ENCODE results near the gene ITPR2.
"Not testable (repeated sequence)": the region's sequence is repeated elsewhere in the genome, so short reads cannot be mapped to it uniquely, and the experiment has no call there.

The ITPR2 gene

DNA sequence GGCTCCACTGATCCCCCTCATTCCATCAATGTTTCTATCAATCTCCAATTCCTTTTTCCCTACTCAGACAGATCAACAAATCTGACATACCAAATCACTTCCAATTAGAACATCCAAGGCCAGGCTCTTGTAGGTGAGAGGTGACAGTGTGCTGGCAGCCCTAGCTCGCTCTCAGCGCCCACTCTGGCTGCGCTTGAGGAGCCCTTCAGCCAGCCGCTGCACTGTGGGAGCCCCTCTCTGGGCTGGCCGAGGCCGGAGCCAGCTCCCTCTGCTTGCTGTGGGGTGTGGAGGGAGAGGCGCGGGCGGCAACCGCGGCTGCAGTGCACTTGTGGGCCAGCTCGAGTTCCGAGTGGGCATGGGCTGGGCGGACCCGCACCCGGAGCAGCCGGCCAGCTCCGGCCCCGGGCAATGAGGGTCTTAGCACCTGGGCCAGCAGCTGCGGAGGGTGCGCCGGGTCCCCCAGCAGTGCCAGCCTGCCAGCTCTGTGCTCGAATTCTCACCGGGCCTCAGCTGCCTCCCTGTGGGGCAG is 6.0 kb upstream of the ITPR2 start:
- Histone ChIP-seq H3K4me1 (ENCODE audit: control insufficient read depth, insufficient read depth, low read depth, low read length) (no peaks in the 10 kb centered on the region), H3K4me3 (ENCODE audit: insufficient read depth in 1 of 2, low read depth in 1 of 2, low read length in 2 of 2) (no peak overlapping the region), H3K79me1 (replicated peaks; ENCODE audit: low read length, poor library complexity, severe bottlenecking) (no peaks in the 10 kb centered on the region), H3K36me3 (ENCODE audit: control insufficient read depth in 1 of 2, insufficient read depth in 2 of 2, low read depth in 1 of 2, low read length in 2 of 2) (no peaks in the 10 kb centered on the region), H3K18ac (ENCODE audit: low read depth in 1 of 2, low read length in 2 of 2) (no peak overlapping the region), H2BK5ac (ENCODE audit: low read depth, low read length, poor library complexity, severe bottlenecking) (no peak overlapping the region), H2AFZ (ENCODE audit: low read depth, low read length) (no peak overlapping the region), H3K23ac (ENCODE audit: low read length in 2 of 2) (no peak overlapping the region), H3K9ac (ENCODE audit: low read length) (no peak overlapping the region), H3K4ac (ENCODE audit: low read depth in 1 of 2, low read length in 2 of 2) (no peak overlapping the region), H2BK15ac (ENCODE audit: low read depth, poor library complexity, severe bottlenecking) (no peak overlapping the region), H3K27ac (ENCODE audit: low read length, poor library complexity, severe bottlenecking) (no peak overlapping the region), H3K14ac (ENCODE audit: low read length in 2 of 2) (no peak overlapping the region), H3K4me2 (ENCODE audit: low read length, poor library complexity, severe bottlenecking) (no peak overlapping the region), H2BK12ac (ENCODE audit: low read length in 2 of 2) (peak overlapping the region in 1 of 2 experiments; percentile 22), H4K8ac (ENCODE audit: low read length) (no peak overlapping the region), H4K91ac (ENCODE audit: low read length) (no peak overlapping the region), H2BK120ac (ENCODE audit: low read depth, low read length) (no peak overlapping the region), H2AK5ac (ENCODE audit: low read length, severe bottlenecking) (no peak overlapping the region), H3K27me3 (ENCODE audit: control insufficient read depth in 1 of 2, insufficient read depth in 1 of 2, low read length in 2 of 2) (no peaks in the 10 kb centered on the region), H3K9me3 (ENCODE audit: control insufficient read depth, low read length) (no peaks in the 10 kb centered on the region)
- no peak for DNase-seq
- WGBS: 97% methylated on average over 18 of the region's 24 CpGs

DNA sequence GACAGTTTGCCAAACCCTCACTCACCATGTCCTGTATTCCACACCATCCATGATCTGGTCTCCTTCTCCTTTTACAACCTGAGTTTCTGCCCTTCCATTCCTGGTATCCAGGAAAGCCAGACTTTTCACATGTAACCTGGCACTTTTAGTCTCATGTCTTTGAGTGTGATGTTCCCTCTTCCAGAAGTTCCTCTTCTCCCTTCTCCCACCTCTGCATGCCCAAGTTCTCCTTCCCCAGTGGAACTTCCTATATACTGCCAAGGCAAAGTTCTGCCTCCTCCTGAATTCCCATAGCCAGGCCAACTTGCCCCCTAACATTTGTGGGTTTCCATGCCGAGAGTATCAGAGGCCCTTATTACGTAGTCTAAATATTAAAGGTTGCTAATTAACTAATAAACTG is 3.2 kb upstream of the ITPR2 start:
- H3K36me3 ChIP-seq (ENCODE audit: control insufficient read depth in 1 of 2, insufficient read depth in 2 of 2, low read depth in 1 of 2, low read length in 2 of 2): no peaks in the 10 kb centered on the region
- no peak overlapping the region for H2BK15ac ChIP-seq (ENCODE audit: low read depth, poor library complexity, severe bottlenecking)
- H4K91ac ChIP-seq (ENCODE audit: low read length): no peak overlapping the region
- no peak overlapping the region for H3K4me2 ChIP-seq (ENCODE audit: low read length, poor library complexity, severe bottlenecking)
- H3K27me3 ChIP-seq (ENCODE audit: control insufficient read depth in 1 of 2, insufficient read depth in 1 of 2, low read length in 2 of 2): no peaks in the 10 kb centered on the region
- H2BK12ac ChIP-seq (ENCODE audit: low read length in 2 of 2): peak overlapping the region in 1 of 2 experiments; percentile 15
- H3K27ac ChIP-seq (ENCODE audit: low read length, poor library complexity, severe bottlenecking): no peak overlapping the region
- 100% methylated on average over 1 of the region's 2 CpGs for WGBS
- peaks cover 2% of the 10 kb centered on the region for H3K4me1 ChIP-seq (ENCODE audit: control insufficient read depth, insufficient read depth, low read depth, low read length)
- no peak overlapping the region for H2BK5ac ChIP-seq (ENCODE audit: low read depth, low read length, poor library complexity, severe bottlenecking)
- no peak overlapping the region for H3K18ac ChIP-seq (ENCODE audit: low read depth in 1 of 2, low read length in 2 of 2)
- no peak overlapping the region for H3K14ac ChIP-seq (ENCODE audit: low read length in 2 of 2)
- H2AK5ac ChIP-seq (ENCODE audit: low read length, severe bottlenecking): no peak overlapping the region
- DNase-seq: no peak
- H3K23ac ChIP-seq (ENCODE audit: low read length in 2 of 2): no peak overlapping the region
- no peak overlapping the region for H3K4me3 ChIP-seq (ENCODE audit: insufficient read depth in 1 of 2, low read depth in 1 of 2, low read length in 2 of 2)
- peaks cover 5% of the 10 kb centered on the region for H3K79me1 ChIP-seq (replicated peaks; ENCODE audit: low read length, poor library complexity, severe bottlenecking)
- H3K9ac ChIP-seq (ENCODE audit: low read length): no peak overlapping the region
- no peaks in the 10 kb centered on the region for H3K9me3 ChIP-seq (ENCODE audit: control insufficient read depth, low read length)
- H3K4ac ChIP-seq (ENCODE audit: low read depth in 1 of 2, low read length in 2 of 2): no peak overlapping the region
- H2BK120ac ChIP-seq (ENCODE audit: low read depth, low read length): no peak overlapping the region
- no peak overlapping the region for H4K8ac ChIP-seq (ENCODE audit: low read length)
- no peak overlapping the region for H2AFZ ChIP-seq (ENCODE audit: low read depth, low read length)

DNA sequence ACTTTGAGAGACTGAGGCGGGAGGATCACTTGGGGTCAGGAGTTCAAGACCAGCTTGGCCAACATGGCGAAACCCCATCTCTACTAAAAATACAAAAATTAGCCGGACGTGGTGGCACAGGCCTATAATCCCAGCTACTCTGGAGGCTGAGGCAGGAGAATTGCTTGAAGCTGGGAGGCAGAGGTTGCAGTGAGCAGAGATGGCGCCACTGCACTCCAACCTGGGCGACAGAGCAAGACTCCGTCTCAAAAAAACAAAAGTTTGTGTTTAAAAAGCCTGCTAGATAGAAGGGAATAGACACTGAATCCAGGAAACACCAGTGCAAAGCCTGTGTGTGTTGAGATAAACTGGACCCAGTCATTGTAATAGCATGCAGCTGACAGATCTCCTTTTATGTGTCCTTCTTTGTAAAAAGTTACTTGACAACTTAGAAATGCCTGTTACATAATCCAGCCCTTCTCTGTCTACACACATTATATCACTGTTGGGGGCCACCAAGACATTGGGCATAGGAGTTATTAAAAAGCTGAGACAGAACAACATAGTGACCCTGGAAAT is 1.6 kb upstream of the ITPR2 start:
- not testable (repeated sequence) for H2BK15ac ChIP-seq (ENCODE audit: low read depth, poor library complexity, severe bottlenecking); H3K23ac ChIP-seq (ENCODE audit: low read length in 2 of 2); H3K4me2 ChIP-seq (ENCODE audit: low read length, poor library complexity, severe bottlenecking); H3K36me3 ChIP-seq (ENCODE audit: control insufficient read depth in 1 of 2, insufficient read depth in 2 of 2, low read depth in 1 of 2, low read length in 2 of 2); H3K4ac ChIP-seq (ENCODE audit: low read depth in 1 of 2, low read length in 2 of 2); H2BK120ac ChIP-seq (ENCODE audit: low read depth, low read length); H3K9ac ChIP-seq (ENCODE audit: low read length); H4K8ac ChIP-seq (ENCODE audit: low read length); H2AK5ac ChIP-seq (ENCODE audit: low read length, severe bottlenecking); H2AFZ ChIP-seq (ENCODE audit: low read depth, low read length); H2BK12ac ChIP-seq (ENCODE audit: low read length in 2 of 2); H3K9me3 ChIP-seq (ENCODE audit: control insufficient read depth, low read length); H3K14ac ChIP-seq (ENCODE audit: low read length in 2 of 2); H3K4me3 ChIP-seq (ENCODE audit: insufficient read depth in 1 of 2, low read depth in 1 of 2, low read length in 2 of 2); H3K27me3 ChIP-seq (ENCODE audit: control insufficient read depth in 1 of 2, insufficient read depth in 1 of 2, low read length in 2 of 2); H2BK5ac ChIP-seq (ENCODE audit: low read depth, low read length, poor library complexity, severe bottlenecking); H3K18ac ChIP-seq (ENCODE audit: low read depth in 1 of 2, low read length in 2 of 2); H3K79me1 ChIP-seq (replicated peaks; ENCODE audit: low read length, poor library complexity, severe bottlenecking); H3K4me1 ChIP-seq (ENCODE audit: control insufficient read depth, insufficient read depth, low read depth, low read length); DNase-seq; H3K27ac ChIP-seq (ENCODE audit: low read length, poor library complexity, severe bottlenecking); H4K91ac ChIP-seq (ENCODE audit: low read length)
- 94% methylated on average over 6 of the region's 7 CpGs for WGBS

DNA sequence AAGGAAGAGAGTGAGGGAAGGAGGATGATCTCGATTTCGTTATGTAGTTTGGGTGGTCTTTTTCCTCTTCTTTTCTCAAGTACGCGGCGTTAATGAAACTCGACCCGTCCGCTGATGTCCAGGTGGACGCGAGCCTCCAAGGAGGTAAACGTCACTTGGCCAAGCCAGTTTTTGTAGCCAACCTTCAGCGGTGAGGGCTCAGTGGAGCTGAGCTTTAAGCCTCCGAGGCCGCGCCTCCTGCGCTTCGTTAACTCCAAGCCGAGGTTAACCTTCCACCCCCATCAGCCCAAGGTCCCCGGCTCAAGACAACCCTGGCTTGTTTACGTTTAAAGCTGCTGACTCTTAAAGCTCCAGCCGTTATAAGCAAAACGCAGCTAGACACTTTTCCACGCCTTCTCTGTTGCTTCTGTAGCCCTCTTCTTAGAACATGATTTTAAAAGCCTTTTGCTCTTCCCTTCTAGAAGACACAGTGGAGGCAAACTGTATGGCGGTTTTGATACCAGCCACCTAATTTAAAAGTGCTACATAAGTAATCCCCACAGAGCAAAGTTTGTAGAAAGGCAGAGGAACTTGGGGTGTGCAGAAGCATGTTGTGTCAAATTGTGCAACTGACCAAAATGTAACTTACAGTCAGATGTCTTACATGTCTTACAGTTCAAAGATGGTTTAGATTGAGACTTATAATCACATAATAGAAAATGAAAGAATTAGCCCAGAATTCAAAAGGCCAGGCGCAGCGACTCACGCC is 923 bp upstream of the ITPR2 start:
- no peak overlapping the region for H2BK5ac ChIP-seq (ENCODE audit: low read depth, low read length, poor library complexity, severe bottlenecking)
- H3K14ac ChIP-seq (ENCODE audit: low read length in 2 of 2): peak overlapping the region in 1 of 2 experiments; percentile 36
- peak overlapping the region; percentile 64 for H2AFZ ChIP-seq (ENCODE audit: low read depth, low read length)
- peaks cover 13% of the 10 kb centered on the region for H3K79me1 ChIP-seq (replicated peaks; ENCODE audit: low read length, poor library complexity, severe bottlenecking)
- H2AK5ac ChIP-seq (ENCODE audit: low read length, severe bottlenecking): no peak overlapping the region
- peak overlapping the region; percentile 78 for H3K9ac ChIP-seq (ENCODE audit: low read length)
- H3K4me3 ChIP-seq (ENCODE audit: insufficient read depth in 1 of 2, low read depth in 1 of 2, low read length in 2 of 2): peak overlapping the region; percentile 27 to 83
- no peak overlapping the region for H2BK120ac ChIP-seq (ENCODE audit: low read depth, low read length)
- peaks cover 5% of the 10 kb centered on the region for H3K4me1 ChIP-seq (ENCODE audit: control insufficient read depth, insufficient read depth, low read depth, low read length)
- no peak overlapping the region for H3K23ac ChIP-seq (ENCODE audit: low read length in 2 of 2)
- H3K18ac ChIP-seq (ENCODE audit: low read depth in 1 of 2, low read length in 2 of 2): peak overlapping the region; percentile 77 to 90
- H3K27me3 ChIP-seq (ENCODE audit: control insufficient read depth in 1 of 2, insufficient read depth in 1 of 2, low read length in 2 of 2): no peaks in the 10 kb centered on the region
- H3K4me2 ChIP-seq (ENCODE audit: low read length, poor library complexity, severe bottlenecking): peak overlapping the region; percentile 74
- H3K4ac ChIP-seq (ENCODE audit: low read depth in 1 of 2, low read length in 2 of 2): peak overlapping the region in 1 of 2 experiments; percentile 71
- H3K36me3 ChIP-seq (ENCODE audit: control insufficient read depth in 1 of 2, insufficient read depth in 2 of 2, low read depth in 1 of 2, low read length in 2 of 2): no peaks in the 10 kb centered on the region
- H4K91ac ChIP-seq (ENCODE audit: low read length): no peak overlapping the region
- no peaks in the 10 kb centered on the region for H3K9me3 ChIP-seq (ENCODE audit: control insufficient read depth, low read length)
- H3K27ac ChIP-seq (ENCODE audit: low read length, poor library complexity, severe bottlenecking): peak overlapping the region; percentile 15
- peak; percentile 85 for DNase-seq
- no peak overlapping the region for H2BK15ac ChIP-seq (ENCODE audit: low read depth, poor library complexity, severe bottlenecking)
- WGBS: 12% methylated on average over 26 of the region's 27 CpGs
- H4K8ac ChIP-seq (ENCODE audit: low read length): no peak overlapping the region
- H2BK12ac ChIP-seq (ENCODE audit: low read length in 2 of 2): peak overlapping the region in 1 of 2 experiments; percentile 37

Measured in mesenchymal stem cell (in vitro differentiated cells and primary cell).